CD4-positive, alpha-beta T cell treated with Interleukin-6 at 100 ng/mL for 8 hours (primary cell): ENCODE results near the gene NXN.
A peak's percentile ranks its signal among the peaks of the same experiment; 100 is the strongest.
"Not testable (repeated sequence)": the region's sequence is repeated elsewhere in the genome, so short reads cannot be mapped to it uniquely, and the experiment has no call there.

Experiments
- DNase-seq: peaks from one replicate; pipeline ENCODE4 v3.0.0-alpha.2; 2020; ENCODE audit warnings: mixed read lengths, low spot score

The NXN gene

DNA sequence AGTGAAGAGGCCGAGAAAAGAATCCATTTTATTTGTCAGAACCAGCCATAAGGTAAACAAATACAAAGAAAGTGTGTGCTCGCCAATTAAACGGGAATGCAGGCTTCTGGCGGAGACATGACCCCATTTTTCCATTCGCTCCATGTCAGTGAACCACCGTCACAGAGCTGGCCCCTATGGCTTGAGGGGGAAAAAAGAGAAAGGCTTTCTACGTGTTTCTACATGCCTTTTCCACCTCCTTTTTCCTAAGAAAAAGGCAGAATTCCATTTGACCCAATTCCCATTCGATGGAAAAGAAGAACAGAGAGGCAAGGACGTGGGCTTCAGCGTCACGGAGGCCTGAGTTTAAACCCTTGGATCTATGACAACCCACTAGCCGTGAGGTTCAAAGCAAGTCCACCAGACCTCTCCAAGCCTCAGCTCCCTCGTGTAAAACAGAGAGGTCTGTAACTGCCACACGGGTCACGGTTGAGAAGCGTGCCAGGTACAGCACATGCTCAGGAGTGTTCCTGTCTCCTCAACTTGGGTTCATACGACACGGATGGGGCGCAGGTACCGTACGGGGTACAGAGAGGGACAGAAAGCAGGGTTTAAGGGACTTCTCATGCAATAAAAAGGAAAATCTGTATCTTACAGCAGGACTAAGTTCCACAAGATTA lies 91.9 kb downstream of the NXN start:
- no peak for DNase-seq

DNA sequence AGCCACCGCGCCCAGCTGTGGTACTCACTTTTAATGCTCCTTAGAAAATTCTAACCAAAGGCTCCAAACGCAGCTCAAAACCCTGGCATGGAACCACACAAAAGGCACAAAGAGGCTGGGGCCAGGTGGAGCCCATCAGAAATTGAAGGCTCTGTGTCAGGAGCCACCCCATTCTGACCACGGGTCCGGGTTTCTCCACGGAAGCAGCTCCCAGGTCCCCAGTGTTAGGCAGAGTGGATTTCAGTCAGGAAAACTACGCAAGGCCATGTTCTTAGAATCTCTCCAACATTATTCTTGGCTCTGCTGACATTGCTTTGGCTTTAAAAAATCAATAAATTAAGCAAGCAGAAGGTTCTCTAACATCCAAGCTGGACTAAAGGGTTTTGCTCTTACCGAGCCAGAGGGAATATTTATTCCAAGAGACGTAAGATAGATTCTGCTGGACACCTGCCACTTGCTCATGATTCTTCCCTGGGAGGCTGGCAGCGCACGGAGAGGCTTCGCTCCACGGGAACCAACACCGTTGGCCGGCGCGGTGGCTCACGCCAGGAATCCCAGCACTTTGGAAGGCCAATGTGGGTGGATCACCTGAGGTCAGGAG lies 93.5 kb downstream of the NXN start:
- DNase-seq, result no peak

DNA sequence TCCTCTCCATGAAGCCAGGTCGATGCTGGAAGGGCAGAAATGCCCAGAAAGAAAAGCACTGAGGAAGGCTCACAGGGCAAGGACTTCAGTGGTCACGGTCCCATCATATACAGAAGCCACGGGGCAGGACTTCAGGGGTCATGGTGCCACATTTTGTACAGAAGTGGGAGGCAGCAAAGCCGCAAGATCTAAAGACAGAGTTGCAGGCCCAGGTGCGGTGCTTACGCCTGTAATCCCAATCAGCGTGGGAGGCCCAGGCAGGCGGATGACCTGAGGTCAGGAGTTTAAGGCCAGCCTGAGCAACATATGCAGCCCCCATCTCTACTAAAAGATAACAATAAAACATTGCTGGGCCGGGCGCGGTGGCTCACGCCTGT lies 96.0 kb downstream of the NXN start:
- DNase-seq, result no peak

GRCh38 chr17:882827-883585 lies 96.6 kb downstream of the NXN start:
- DNase-seq, result no peak

DNA sequence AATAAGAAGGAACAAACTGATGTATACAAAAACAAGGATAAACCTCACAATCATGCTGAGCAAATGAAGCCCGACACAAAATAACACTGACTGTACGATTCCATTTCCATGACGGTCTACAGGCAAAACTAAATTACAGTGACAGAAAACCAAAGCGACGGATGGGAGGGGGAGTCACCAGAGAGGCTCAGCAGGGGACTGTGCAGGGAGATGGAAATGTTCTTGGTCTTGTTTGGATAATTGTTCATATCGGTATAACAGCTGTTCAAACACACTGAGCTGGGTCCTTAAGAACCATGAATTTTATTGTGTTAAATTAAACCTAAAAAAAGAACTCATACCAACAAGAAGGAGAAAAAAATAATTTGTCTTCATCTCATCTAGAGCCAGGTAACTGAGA lies 97.8 kb downstream of the NXN start:
- no peak for DNase-seq

GRCh38 chr17:880443-881269 lies 98.9 kb downstream of the NXN start:
- DNase-seq, result no peak

GRCh38 chr17:879546-880442 lies 99.8 kb downstream of the NXN start:
- peak; percentile 61 for DNase-seq

DNA sequence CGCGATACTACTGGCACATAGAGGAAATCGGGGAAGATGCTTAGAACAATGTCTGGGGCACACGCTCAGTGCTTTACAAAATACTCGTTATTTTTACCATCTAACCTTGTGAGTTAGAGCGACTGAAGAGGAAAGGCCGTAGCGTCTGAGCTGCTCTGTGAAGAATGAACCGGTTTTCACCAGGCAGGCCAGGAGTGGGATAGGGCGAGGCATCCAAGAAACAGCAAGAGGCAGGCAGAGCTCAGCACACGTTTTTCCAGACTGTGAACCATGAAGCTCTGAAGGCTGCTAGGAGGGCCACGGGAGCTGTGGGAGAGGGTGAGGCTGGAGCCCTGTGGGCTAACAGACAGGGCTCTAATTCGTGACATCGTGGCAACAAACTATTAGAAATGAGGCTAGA lies 101.9 kb downstream of the NXN start:
- DNase-seq, result no peak

DNA sequence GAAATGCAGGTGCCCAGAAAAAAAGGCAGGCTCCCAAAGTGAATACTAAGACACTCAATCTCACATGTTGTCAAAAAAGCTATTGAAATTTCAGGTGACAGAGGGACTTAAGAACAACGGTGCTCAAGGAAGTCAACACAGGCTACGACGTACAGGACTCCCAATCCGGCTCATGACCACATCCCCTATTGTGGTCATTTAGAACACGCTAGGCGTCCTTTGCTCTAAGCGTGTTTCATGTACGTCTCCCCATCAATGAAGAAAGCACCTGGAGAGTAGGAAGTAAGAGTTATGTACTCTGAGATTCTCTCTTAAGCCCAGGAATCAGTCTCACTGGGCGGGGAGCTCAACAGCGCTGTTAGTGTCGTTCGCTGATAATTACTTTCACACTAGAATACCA lies 103.3 kb downstream of the NXN start:
- peak; percentile 18 for DNase-seq

GRCh38 chr17:874590-874989 lies 105.0 kb downstream of the NXN start:
- not testable (repeated sequence) for DNase-seq

DNA sequence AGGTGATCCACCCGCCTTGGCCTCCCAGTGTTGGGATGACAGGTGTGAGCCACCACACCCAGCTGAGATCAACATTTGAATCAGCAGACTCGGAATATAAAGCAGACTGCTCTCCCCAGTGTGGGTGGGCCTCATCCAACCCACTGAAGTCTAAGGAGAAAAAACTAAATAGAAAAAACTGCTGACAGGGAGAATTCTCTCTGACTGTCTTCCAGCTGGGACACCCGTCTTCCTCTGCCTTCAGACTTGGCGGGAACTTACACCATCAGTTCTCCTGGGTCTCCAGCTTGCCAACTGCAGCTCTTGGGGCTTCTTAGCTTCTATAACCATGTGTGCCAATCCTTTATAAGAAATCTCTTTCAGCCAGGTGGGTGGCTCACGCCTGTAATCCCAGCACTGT lies 106.7 kb downstream of the NXN start:
- DNase-seq, result no peak

DNA sequence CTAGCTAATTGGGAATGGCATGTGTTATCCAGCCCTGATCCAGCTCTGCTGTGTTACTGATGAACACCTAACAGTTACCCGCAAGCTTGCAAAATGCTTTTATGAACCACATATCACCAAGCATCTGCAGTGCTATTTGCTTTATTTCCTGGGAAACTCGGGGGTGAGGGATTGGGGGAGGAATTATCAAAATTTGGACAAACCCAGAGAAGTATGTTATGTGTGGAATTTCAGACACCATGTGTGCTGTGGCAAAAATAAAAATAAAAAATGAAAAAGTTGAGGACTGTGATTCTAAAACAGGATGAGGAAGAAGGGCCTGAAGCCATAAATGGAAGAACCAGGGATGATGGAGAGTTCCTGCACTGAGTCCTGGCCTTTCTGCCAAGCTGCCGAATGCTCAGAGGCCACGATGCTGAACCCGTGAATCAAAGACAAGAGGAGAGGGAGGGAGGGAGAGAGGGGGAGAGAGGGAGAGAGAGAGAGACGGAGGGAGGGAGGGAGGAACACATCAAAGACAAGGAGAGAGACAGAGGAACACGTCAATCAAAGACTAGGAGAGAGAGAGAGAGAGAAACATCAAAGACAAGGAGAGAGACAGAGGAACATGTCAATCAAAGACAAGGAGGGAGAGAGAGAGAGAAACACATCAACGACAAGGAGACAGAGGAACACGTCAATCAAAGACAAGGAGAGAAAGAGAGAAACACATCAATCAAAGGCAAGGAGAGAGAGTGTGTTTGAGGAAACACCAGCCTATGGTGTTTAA lies 107.6 kb downstream of the NXN start:
- DNase-seq, result no peak

- no peak for DNase-seq
Observed at GRCh38 chr17:869567-870525, 109.7 kb downstream of the NXN start.

DNA sequence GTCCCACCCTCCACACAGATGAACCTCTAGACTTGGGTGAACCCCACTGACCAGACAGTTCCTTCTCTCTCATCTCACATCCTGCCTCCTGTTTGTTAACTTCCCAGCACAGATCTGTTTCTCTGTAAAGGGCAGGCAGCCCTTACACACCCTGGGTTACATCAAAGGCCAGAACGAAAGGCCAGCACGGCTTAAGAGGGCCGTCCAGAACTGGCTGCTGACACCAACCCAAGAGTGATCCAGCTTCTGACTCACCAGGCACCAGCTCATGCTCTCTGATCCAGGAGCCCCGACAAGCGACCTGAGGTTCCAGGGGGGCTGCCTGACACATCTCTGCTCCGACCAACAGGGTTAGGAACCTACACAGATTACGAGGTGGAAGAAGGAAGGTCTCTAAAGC lies 110.5 kb downstream of the NXN start:
- no peak for DNase-seq

GRCh38 chr17:867896-868489 lies 111.6 kb downstream of the NXN start:
- DNase-seq, result no peak

GRCh38 chr17:867238-867637 lies 112.3 kb downstream of the NXN start:
- DNase-seq, result not testable (repeated sequence)

GRCh38 chr17:866568-867103 lies 112.9 kb downstream of the NXN start:
- DNase-seq, result no peak

DNA sequence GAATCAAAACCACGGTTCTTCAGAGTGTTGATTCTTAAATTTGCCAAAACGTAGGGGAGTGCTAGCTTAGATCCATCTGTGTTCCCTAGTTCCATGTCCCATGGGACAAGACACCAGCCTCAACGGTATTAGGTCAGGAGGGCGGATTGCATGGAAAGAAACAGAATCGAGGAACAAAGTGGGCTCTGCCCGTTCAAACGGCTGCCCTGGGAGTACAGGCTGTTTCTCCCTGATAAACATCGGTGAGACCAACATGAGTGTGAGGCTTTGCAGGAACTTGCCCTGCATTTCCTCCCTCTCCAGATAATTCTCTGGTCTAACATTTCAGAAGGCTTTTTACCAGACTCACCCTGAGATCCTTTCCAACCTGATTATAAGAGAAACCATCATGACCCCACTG lies 115.3 kb downstream of the NXN start:
- DNase-seq, result no peak

DNA sequence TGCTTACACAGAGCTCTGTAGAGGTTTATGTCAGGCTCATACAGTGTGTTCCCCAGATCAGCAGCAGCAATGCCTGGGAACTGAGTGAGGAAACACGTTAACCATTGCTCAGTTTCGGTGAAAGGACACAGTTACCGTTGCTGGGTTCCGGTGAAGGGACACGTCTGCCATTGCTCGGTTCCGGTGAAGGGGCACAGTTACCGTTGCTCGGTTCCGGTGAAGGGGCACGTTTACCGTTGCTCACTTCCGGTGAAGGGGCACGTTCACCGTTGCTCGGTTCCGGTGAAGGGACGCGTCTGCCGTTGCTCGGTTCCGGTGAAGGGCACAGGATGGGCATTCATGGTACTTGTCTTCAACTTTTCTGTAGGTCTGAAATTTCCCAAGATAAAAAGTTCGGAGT lies 115.7 kb downstream of the NXN start:
- DNase-seq, result no peak
